HL-60 (cell line): Measurements from ENCODE around the gene USP10.

Experiments used
- DNase-seq, 2 experiments: peaks; one replicate each; pipeline ENCODE4 v3.0.0-alpha.2; 2010 to 2020; ENCODE audit warnings: low read depth in 1 of 2, low spot score in 1 of 2
- H3K27ac ChIP-seq: fragments of 250-450 bp; sonication (Bioruptor Pico); replicated peaks from 2 replicates; pipeline ENCODE4 v1.5.1; 2020; ENCODE audit warnings: mild to moderate bottlenecking, moderate library complexity
- H3K27me3 ChIP-seq: fragments of 250-450 bp; sonication (Bioruptor Pico); 2 replicates; pipeline ENCODE4 v1.5.1; 2021; ENCODE audit warnings: mild to moderate bottlenecking, moderate library complexity; ENCODE audit not compliant: insufficient read depth, poor library complexity, severe bottlenecking
- H3K4me3 ChIP-seq: replicated peaks from 2 replicates; pipeline ENCODE4 v1.5.1; 2011; ENCODE audit warnings: mild to moderate bottlenecking, control low read depth, low read length; ENCODE audit not compliant: insufficient read depth
- CTCF ChIP-seq: IDR thresholded peaks from one replicate; pipeline ENCODE4 v1.5.1; 2011; ENCODE audit warnings: low read length, control low read depth, inconsistent platforms; ENCODE audit not compliant: insufficient read depth
- GABPA ChIP-seq: IDR thresholded peaks from 2 replicates; pipeline ENCODE4 v1.6.1; 2012; ENCODE audit warnings: low read depth
- POLR2AphosphoS5 ChIP-seq: IDR thresholded peaks from 2 replicates; pipeline ENCODE4 v1.6.1; 2012; ENCODE audit warnings: low read depth
- REST ChIP-seq: IDR thresholded peaks from 2 replicates; pipeline ENCODE4 v1.6.1; 2012; ENCODE audit warnings: low read depth; ENCODE audit not compliant: insufficient replicate concordance
- SPI1 ChIP-seq: IDR thresholded peaks from 2 replicates; pipeline ENCODE4 v1.6.1; 2012; ENCODE audit warnings: low read depth, mild to moderate bottlenecking, borderline replicate concordance

USP10 gene

DNA sequence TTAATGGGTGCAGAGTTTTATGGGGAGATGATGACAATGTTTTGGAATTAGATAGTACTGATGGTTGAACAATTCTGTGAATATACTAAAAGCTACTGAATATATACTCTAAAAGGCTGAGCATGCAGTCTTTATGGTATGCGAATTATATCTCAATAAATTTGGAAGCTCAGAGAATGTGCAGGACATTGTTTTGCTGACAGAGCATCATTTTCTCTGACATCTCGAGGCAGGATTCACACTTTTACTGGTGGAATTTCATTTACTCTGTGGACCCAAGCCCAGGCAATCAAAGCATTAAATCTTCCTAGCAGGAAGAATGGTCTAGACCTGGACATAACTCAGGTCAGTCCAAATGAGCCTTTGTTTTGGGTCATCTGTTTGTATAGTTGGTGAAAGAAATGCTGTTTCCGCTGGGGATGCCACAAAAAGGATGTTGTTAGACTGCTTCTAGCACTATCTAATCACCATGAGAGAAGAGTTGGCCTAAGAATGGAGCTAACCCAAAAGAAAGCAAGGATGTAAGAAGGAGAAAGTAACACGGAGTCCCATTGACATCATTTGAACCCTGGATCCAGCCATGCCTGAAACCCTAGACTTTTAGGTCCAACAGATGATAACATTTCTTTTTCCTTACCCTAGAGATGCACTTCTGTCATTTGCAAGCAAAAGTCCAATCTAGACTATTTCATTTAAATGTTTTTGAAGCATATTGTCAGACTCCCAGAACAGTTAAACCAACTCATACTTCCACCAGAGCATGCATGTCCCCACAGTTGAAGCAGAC lies 18.8 kb upstream of the USP10 start:
- H3K4me3 ChIP-seq, result no peak overlapping the region
- DNase-seq, result no peak
- no peak overlapping the region for H3K27ac ChIP-seq
- no peaks in the 10 kb centered on the region for H3K27me3 ChIP-seq
- TF ChIP-seq REST, result no peak

DNA sequence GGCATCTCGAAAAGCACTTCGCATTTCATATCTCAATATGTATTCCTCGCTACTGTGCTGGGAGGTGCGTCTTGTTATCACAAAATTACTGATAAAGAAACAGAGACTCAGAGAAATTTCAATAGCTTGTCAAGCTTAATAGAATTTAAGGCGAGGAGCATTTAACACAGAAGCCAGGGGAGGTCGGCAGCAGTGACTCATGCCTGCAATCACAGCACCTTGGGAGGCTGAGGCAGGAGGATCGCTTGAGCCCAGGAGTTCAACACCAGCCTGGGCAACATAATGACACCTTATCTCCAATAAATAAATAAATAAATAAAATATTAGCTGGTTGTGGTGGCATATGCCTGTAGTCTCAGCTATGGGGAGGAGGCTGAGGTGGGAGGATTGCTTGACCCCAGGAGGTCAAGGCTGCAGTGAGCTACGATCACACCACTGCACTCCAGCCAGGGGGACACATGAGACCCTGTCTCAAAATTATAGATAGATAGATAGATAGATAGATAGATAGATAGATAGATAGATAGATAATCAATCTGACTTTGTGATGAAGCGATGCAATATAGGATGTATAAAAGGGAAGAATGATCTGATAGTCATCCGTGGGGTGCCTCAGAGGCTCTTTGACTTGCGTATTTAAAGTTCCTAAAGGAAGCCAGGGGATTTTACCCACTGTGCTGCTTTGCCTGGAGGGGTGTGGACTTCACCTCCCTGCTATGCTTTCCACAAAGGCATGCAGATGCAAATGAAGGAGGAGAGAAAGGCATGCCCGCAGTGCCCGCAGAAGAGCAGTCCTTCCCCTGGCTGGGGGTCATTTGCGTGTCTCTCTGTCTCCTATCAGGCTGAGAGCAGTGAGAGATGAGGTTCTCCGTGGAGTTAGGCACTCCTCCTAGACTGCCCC lies 15.9 kb upstream of the USP10 start:
- no peak overlapping the region for H3K27ac ChIP-seq
- TF ChIP-seq REST, result no peak
- TF ChIP-seq GABPA, result no peak
- no peak for TF ChIP-seq SPI1
- no peak for TF ChIP-seq POLR2AphosphoS5
- no peak for TF ChIP-seq CTCF
- DNase-seq, result no peak
- no peak overlapping the region for H3K4me3 ChIP-seq
- no peaks in the 10 kb centered on the region for H3K27me3 ChIP-seq

- Histone ChIP-seq H3K27ac (no peak overlapping the region), H3K27me3 (no peaks in the 10 kb centered on the region), H3K4me3 (no peak overlapping the region)
- DNase-seq, result no peak
- no peak for TF ChIP-seq POLR2AphosphoS5
- no peak for TF ChIP-seq CTCF
- TF ChIP-seq SPI1, result no peak
- no peak for TF ChIP-seq GABPA
- no peak for TF ChIP-seq REST
Observed at GRCh38 chr16:84684592-84684965, 15.2 kb upstream of the USP10 start.
